Measurements from ENCODE around the gene TXNRD2.

- TF ChIP-seq POLR2AphosphoS5 (IDR thresholded peaks at IDR 0.05) = no peak
- no peak for TF ChIP-seq CTCF (IDR thresholded peaks at IDR 0.05)
- no peak for TF ChIP-seq POLR2A (IDR thresholded peaks at IDR 0.05)
These were observed 18.2 kb upstream of the TXNRD2 start for GRCh38 chr22:19959587-19960490.
